GM12874 (cell line): Measurements from ENCODE around the gene TEX26.

ENCODE experiments used
- TF ChIP-seq, protein P1 (sequence below): IDR thresholded peaks from 2 replicates; pipeline ENCODE4 v1.5.1; 2011; ENCODE audit warnings: low read depth, mild to moderate bottlenecking, control low read depth, low read length, moderate library complexity; ENCODE audit not compliant: insufficient read depth

TEX26 gene

DNA sequence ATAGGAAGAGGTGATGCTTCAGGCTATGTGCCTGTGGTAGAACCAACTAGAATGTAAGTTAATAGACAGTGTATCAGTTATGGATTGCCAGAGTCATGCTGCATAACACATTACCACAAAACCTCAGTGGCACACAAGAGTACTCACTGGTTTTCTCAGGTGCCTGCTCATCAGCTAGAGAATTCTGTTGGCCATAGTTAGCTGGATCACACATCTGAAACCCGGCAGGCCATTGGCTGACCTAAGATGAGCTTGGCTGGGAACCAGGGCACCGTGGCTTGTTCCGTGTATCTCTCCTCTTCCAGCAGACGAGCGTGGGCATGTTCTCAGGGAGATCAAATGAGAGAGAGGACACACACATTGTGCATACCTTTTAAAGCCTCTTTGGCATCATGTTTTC is 76.7 kb downstream of the TEX26 start:
- TF ChIP-seq, protein P1, sequence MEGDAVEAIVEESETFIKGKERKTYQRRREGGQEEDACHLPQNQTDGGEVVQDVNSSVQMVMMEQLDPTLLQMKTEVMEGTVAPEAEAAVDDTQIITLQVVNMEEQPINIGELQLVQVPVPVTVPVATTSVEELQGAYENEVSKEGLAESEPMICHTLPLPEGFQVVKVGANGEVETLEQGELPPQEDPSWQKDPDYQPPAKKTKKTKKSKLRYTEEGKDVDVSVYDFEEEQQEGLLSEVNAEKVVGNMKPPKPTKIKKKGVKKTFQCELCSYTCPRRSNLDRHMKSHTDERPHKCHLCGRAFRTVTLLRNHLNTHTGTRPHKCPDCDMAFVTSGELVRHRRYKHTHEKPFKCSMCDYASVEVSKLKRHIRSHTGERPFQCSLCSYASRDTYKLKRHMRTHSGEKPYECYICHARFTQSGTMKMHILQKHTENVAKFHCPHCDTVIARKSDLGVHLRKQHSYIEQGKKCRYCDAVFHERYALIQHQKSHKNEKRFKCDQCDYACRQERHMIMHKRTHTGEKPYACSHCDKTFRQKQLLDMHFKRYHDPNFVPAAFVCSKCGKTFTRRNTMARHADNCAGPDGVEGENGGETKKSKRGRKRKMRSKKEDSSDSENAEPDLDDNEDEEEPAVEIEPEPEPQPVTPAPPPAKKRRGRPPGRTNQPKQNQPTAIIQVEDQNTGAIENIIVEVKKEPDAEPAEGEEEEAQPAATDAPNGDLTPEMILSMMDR: no peak

DNA sequence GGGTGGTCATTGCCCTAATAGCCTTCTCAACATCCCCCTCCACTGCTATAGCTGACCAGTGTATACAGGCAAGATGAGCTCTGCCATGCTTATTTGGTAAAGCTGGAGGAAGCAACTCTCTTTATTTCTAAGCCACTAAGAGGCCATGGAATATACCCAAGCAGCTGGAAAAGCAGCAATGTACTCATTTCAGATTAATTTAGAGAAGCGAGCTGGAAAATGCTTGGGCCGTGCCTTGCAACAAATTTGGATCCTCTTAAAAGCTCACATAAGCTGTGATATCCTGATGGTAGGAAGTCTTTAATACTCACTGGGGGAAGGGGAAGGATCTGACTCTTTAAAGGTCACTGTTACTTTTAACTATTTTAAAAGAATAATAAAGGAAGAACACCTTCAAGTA is 77.8 kb downstream of the TEX26 start:
- TF ChIP-seq, protein P1: no peak

DNA sequence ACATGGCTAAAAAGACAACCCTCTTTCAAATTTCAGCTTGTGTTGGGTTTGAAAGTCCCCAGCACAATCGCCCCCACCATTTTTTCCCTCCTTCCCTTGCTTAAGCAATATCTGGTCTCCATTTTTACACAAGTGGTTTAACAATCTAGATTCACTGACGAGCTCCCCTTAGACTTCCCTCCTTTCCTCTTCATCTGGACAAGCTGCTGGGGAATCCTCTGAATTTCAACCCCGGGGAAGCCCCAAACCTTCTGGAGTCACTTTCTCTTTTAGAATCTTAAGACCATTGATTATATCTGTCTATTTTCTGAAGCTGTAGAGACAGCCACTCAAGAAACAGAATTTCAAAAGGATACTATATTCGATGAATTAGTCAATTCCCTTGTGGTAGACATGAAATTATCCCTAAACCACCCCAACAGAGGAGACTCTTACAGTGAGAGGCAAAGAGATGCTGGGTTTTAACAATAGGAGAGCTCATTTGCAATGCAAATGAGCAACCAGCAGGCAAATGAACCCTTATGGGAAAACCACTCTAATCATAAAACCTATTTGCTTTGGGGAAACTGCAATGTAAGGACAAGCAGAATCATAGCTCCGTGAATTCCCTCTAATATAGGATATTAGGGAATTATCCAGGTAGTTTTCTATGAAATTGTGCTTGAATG is 78.9 kb downstream of the TEX26 start:
- TF ChIP-seq, protein P1: no peak

DNA sequence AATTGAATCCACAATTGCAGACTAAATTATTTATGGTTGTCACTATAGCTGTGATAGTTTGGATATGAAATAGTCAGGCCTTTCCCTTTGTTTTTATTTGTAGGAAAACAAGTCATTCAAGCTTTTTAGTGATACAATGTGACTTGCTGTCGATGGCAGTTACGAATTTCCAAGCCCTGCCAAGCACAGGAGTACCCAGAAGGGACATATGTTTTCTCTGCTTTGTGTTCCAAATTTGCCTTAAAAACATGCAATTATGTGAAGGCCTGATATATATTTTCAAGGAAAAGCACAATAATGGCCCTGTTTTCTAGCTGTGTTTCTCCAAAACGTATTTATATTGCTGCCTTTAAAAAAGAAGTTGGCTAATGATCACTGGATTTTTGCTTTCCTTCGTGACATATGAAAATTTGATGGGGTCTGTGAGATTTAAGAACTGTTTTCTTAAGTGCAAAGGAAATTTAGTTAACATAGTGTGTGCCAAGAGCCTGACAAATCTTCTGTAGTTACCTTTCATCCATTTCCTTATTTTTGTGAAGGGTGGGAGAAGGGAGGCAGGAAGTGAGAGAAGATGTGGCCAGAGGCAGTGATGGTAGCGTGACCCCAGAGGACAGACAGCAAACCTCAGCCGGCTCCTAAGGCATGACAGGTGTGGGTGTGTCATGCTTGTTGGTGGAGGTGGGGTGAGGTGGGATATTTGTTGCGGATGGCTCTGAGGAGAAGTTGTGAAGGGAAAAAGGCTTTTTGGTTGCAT is 79.6 kb downstream of the TEX26 start:
- TF ChIP-seq, protein P1: no peak

DNA sequence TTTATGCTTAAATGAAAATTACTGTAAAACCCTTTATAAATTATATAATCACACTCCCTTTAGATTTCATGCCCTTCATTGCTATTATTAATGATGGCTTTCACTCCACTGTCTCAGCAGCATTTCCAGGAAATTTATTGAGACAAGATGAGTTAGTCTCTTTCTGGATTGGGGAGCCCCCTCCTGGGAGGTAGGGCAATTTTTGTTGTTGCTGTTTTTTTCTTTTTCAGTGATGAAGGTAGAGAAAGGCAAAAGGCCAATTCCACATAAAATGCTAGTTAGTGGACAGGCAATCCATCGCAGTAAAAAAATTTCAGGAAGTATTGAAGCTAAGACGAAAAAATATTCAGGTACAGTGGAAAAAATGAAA is 80.2 kb downstream of the TEX26 start:
- TF ChIP-seq, protein P1: no peak

DNA sequence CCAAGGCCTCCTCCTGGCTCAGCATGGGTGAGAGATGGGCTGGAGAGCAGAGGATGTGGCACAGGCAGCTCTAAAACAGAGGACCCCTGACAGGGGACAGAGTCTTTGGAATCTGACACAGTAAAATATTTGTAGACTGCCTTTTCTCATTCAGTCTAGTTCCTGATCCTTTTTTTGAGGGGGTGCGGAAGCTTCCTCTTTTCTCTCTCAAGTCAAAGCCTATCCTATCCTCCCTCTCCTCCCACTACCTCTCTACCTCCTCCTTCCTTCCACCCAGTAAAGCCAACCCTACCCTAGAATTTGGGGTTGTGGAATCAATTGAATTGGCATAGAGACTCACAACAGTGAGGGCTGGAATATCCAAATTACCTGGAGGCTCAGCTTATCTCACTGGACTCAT is 82.0 kb downstream of the TEX26 start:
- TF ChIP-seq, protein P1: no peak

DNA sequence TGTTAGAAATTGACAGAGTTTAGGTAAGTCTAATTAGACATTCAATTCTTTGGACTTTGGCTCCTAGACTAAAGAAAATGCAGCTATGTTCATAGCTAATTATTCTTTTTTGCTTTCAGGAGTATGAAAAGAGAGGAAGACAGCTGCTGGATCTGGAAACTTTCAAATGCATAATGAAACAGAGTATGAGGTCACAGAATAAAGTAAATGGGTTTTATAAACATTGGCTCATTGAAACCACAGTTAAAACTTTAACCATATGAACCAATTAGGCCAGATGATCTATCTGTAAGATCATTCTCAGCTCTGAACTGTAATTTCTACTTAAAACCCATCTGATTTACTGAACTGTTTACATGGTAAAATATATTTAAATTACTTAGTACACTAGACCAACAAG is 82.7 kb downstream of the TEX26 start:
- TF ChIP-seq, protein P1: no peak
